OCI-LY7 (cell line): ENCODE data around the gene CNTN4.

ENCODE experiments used
- CTCF ChIP-seq: fragments of 200-600 bp; sonication (generic); conservative IDR thresholded peaks from 2 replicates; pipeline ENCODE4 v1.5.1; 2014; ENCODE audit warnings: mild to moderate bottlenecking, antibody characterized with exemption, low read length, moderate library complexity, mixed read lengths
- EZH2phosphoT487 ChIP-seq: fragments of 200-600 bp; sonication (generic); IDR thresholded peaks from 2 replicates; pipeline ENCODE4 v1.6.1; 2018; ENCODE audit warnings: low read depth, borderline replicate concordance, mild to moderate bottlenecking, mixed run types, antibody characterized with exemption, low read length, moderate library complexity, mixed read lengths

DNA sequence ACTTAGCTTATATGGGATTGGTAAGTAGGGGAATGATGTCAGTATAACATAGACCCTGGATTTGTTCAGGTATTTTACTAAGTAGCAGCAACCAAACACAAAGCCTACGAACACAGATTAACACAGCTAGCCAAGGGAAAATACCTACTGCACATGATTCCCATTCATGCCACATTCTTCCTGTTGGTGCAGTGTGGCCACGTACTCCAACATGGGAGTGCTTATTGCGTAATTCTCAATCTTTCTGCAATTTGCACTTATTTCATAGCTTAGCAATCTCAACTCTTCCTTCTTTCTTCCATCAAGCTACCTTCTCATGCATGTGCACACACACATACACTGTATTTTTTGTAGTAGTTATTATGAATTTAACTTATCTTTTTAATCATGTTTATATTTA, 824.7 kb downstream of the CNTN4 start:
- TF ChIP-seq CTCF (no peak), EZH2phosphoT487 (no peak)
